Left forelimb (tissue), 1 donor: ENCODE data around the gene KLHL8.

Source experiments
- DNase-seq: peaks from one replicate; pipeline ENCODE4 v3.0.0-alpha.2; 2018; ENCODE audit warnings: low spot score

Gene KLHL8

GRCh38 chr4:87220094-87220822 is at the start of gene KLHL8:
TSS of gene KLHL8 (minus strand) at chr4:87220618. CDS start at chr4:87195539, 25,079 bp downstream.
- peak; percentile 95 for DNase-seq

- DNase-seq: no peak
Observed at GRCh38 chr4:87270144-87270543, 49.7 kb upstream of the KLHL8 start.

GRCh38 chr4:87268411-87268810 is 48.0 kb upstream of the KLHL8 start:
- DNase-seq: no peak

GRCh38 chr4:87266986-87267385 is 46.6 kb upstream of the KLHL8 start:
- DNase-seq: no peak

GRCh38 chr4:87262886-87263285 is 42.5 kb upstream of the KLHL8 start:
- no peak for DNase-seq

GRCh38 chr4:87260477-87260876 is 40.1 kb upstream of the KLHL8 start:
- no peak for DNase-seq

- no peak for DNase-seq
Observed at GRCh38 chr4:87258677-87259076, 38.3 kb upstream of the KLHL8 start.

GRCh38 chr4:87257523-87257922 is 37.1 kb upstream of the KLHL8 start:
- DNase-seq: no peak

GRCh38 chr4:87255755-87256154 is 35.3 kb upstream of the KLHL8 start:
- no peak for DNase-seq

GRCh38 chr4:87251106-87251505 is 30.7 kb upstream of the KLHL8 start:
- DNase-seq: no peak

GRCh38 chr4:87250294-87250693 is 29.9 kb upstream of the KLHL8 start:
- no peak for DNase-seq

- DNase-seq: no peak
Observed at GRCh38 chr4:87249332-87250019, 29.1 kb upstream of the KLHL8 start.

GRCh38 chr4:87243426-87244053 is 23.1 kb upstream of the KLHL8 start:
- DNase-seq: no peak

- DNase-seq: no peak
Observed at GRCh38 chr4:87241336-87241735, 20.9 kb upstream of the KLHL8 start.

GRCh38 chr4:87240341-87240740 is 19.9 kb upstream of the KLHL8 start:
- DNase-seq: no peak

GRCh38 chr4:87239821-87240220 is 19.4 kb upstream of the KLHL8 start:
- no peak for DNase-seq

- no peak for DNase-seq
Observed at GRCh38 chr4:87239194-87239593, 18.8 kb upstream of the KLHL8 start.

- DNase-seq: no peak
Observed at GRCh38 chr4:87236861-87237260, 16.4 kb upstream of the KLHL8 start.

GRCh38 chr4:87235020-87235671 is 14.7 kb upstream of the KLHL8 start:
- DNase-seq: no peak

GRCh38 chr4:87232216-87232615 is 11.8 kb upstream of the KLHL8 start:
- DNase-seq: no peak

- DNase-seq: no peak
Observed at GRCh38 chr4:87230806-87231205, 10.4 kb upstream of the KLHL8 start.

GRCh38 chr4:87229979-87230378 is 9.6 kb upstream of the KLHL8 start:
- DNase-seq: no peak
